PC-9 (cell line): ENCODE results near the gene CALCOCO2. TPM values are rescaled to one million over a fixed set of nuclear protein-coding genes. Genes with fewer than 3 reads are reported as not detected.

ENCODE experiments used
- BruUV-seq: library from RNA; stranded (reverse); fragments of 400-500 nt; replicated peaks from 2 replicates; lab custom pipeline; 2021; lab: Mats Ljungman, UMichigan
- CTCF ChIA-PET: fragments of 300-600 bp; sonication (Branson Sonifier 250); formaldehyde crosslinking; loops from one replicate; lab custom pipeline; 2022; ENCODE audit warnings: antibody characterized with exemption; lab: Charles Lee
- POLR2A ChIA-PET: fragments of 300-600 bp; sonication (Branson Sonifier 250); formaldehyde crosslinking; loops from one replicate; lab custom pipeline; 2022; ENCODE audit warnings: antibody characterized with exemption; ENCODE audit not compliant: unreplicated experiment; lab: Charles Lee
- DNase-seq, 2 experiments: peaks; one replicate each; pipeline versions ENCODE4 v3.0.0 to v3.0.0-alpha.2; 2015 to 2022; ENCODE audit warnings: mixed read lengths in 1 of 2
- H2AFZ ChIP-seq: fragments of 200-600 bp; sonication (generic); 2 replicates; pipeline ENCODE4 v1.8.1; 2017; ENCODE audit warnings: antibody characterized with exemption
- H3F3A ChIP-seq: fragments of 200-600 bp; sonication (generic); 2 replicates; pipeline ENCODE4 v1.8.1; 2017; ENCODE audit warnings: antibody characterized with exemption, mild to moderate bottlenecking, low read depth; ENCODE audit not compliant: insufficient read depth
- H3K27ac ChIP-seq: fragments of 200-600 bp; sonication (generic); 2 replicates; pipeline ENCODE4 v1.6.1; 2016; ENCODE audit warnings: mixed run types
- H3K27me3 ChIP-seq: fragments of 200-600 bp; sonication (generic); 2 replicates; pipeline ENCODE4 v1.6.1; 2016; ENCODE audit warnings: low read depth, mixed run types; ENCODE audit not compliant: insufficient read depth
- H3K36me3 ChIP-seq: fragments of 200-600 bp; sonication (generic); 2 replicates; pipeline ENCODE4 v1.6.1; 2016; ENCODE audit warnings: low read depth, mixed run types
- H3K4me1 ChIP-seq: fragments of 200-600 bp; sonication (generic); replicated peaks from 2 replicates; pipeline ENCODE4 v1.6.1; 2016; ENCODE audit warnings: mixed run types; ENCODE audit not compliant: insufficient read depth
- H3K4me2 ChIP-seq: fragments of 200-600 bp; sonication (generic); 2 replicates; pipeline ENCODE4 v1.6.1; 2017; ENCODE audit warnings: mixed run types
- H3K4me3 ChIP-seq: fragments of 200-600 bp; sonication (generic); 2 replicates; pipeline ENCODE4 v1.6.1; 2016; ENCODE audit warnings: mixed run types
- H3K79me2 ChIP-seq: fragments of 200-600 bp; sonication (generic); 2 replicates; pipeline ENCODE4 v1.6.1; 2017; ENCODE audit warnings: low read depth, mixed run types
- H3K9me2 ChIP-seq: fragments of 200-600 bp; sonication (generic); 2 replicates; pipeline ENCODE4 v1.8.1; 2017; ENCODE audit warnings: mild to moderate bottlenecking; ENCODE audit not compliant: insufficient read depth
- H3K9me3 ChIP-seq: fragments of 200-600 bp; sonication (generic); 2 replicates; pipeline ENCODE4 v1.8.1; 2016; ENCODE audit warnings: low read depth; ENCODE audit not compliant: insufficient read depth
- H4K20me1 ChIP-seq: fragments of 200-600 bp; sonication (generic); 2 replicates; pipeline ENCODE4 v1.8.1; 2017; ENCODE audit not compliant: insufficient read depth
- EZH2 ChIP-seq: fragments of 200-600 bp; sonication (generic); IDR thresholded peaks from 2 replicates; pipeline ENCODE4 v1.8.0; 2017; ENCODE audit warnings: antibody characterized with exemption, low read depth
- intact Hi-C: fragments of 100-400 bp; cut with micrococcal nuclease; formaldehyde crosslinking; loops from one replicate; pipeline ENCODE4 v1.10.0; 2022; ENCODE audit not compliant: unreplicated experiment
- total RNA-seq: library from RNA; stranded (reverse); gene quantifications from 2 replicates; pipeline ENCODE4 v1.2.3, GENCODE V29; 2021
- TF ChIP-seq, protein P1 (sequence below): fragments of 200-600 bp; sonication (generic); conservative IDR thresholded peaks from 2 replicates; pipeline ENCODE4 v1.6.1; 2017; ENCODE audit warnings: mixed run types, antibody characterized with exemption, mild to moderate bottlenecking, moderate library complexity

Gene CALCOCO2
- total RNA-seq, 1 experiment from 2014 or later, result 95.9 TPM

DNA sequence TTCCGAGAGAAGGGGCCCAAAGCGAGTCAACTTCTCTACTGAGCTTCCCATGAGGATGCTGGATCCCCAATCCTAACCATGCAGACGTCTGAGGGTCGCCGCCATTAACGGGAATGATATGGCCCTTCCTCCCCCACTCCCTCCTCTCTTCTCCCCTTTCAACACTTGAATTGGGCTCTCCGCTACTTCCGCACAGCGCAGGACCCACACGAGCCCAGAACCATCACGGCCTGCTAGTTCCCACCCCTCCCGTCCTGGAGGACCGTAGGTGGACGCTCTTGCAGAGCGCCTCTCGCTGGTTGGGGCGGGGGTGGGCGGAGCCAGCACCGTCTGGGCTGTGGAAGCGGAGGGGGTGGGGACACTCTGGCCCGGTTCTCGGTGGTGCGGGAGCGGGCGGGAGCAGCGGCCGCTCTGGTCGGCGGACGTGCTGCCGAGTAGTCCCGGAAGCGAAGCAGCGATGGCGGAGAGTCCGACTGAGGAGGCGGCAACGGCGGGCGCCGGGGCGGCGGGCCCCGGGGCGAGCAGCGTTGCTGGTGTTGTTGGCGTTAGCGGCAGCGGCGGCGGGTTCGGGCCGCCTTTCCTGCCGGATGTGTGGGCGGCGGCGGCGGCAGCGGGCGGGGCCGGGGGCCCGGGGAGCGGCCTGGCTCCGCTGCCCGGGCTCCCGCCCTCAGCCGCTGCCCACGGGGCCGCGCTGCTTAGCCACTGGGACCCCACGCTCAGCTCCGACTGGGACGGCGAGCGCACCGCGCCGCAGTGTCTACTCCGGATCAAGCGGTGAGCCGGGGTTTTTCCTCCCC, 77.4 kb downstream of the CALCOCO2 start, which contains the start of gene UBE2Z:
Gene UBE2Z, plus strand, starts transcription at position 361 of the 797 bp plus-strand sequence. Its CDS starts 97 bp downstream, at position 458.
- H2AFZ ChIP-seq, result peak within 1 kb of the TSS; percentile 83

DNA sequence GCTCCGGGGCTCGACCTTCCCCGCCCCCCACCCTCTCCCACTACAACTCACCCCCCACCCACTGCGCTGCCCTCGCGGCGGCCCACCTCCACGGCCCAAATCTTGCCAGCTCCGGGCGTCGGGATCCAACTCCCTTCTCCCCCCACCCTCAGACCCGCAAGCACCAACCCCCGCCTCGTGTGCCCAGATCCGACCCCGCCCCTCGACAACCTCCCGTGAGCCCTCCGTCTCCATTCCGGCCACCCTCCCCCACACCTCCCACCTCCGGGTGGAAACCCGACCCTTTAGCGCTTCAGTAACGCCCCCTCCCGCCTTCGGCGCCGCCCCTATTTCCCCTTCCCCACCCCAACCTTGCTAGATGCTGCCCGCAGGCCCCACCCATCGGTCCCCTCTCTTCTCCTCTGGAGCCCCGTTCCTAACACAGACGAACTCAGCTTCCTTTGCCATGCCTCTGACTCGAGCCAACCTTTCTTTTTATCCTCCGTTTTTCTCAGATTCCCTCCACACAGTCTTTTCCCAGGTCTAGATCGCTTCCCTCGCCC, 78.1 kb downstream of the CALCOCO2 start:
- POLR2A ChIA-PET, result interaction anchor here (0.6 kb wide), 1 partner anchor 16 kb away, joined by 3 read pairs; the partner anchor contains the start of gene ATP5MC1
- Histone ChIP-seq H3K4me2 (peak overlapping the region; percentile 99), H3K79me2 (peaks cover 54% of the 10 kb centered on the region), H3K4me3 (peak overlapping the region; percentile 89), H3K27me3 (no peaks in the 10 kb centered on the region), H3K27ac (peak overlapping the region; percentile 90), H3F3A (peaks cover 28% of the 10 kb centered on the region), H3K4me1 (peaks cover 33% of the 10 kb centered on the region), H3K36me3 (peaks cover 30% of the 10 kb centered on the region), H4K20me1 (peaks cover 48% of the 10 kb centered on the region), H2AFZ (peak overlapping the region; percentile 83; the same call in 1 of the 2 replicates), H3K9me2 (no peaks in the 10 kb centered on the region), H3K9me3 (no peaks in the 10 kb centered on the region)
- TF ChIP-seq, protein P1, sequence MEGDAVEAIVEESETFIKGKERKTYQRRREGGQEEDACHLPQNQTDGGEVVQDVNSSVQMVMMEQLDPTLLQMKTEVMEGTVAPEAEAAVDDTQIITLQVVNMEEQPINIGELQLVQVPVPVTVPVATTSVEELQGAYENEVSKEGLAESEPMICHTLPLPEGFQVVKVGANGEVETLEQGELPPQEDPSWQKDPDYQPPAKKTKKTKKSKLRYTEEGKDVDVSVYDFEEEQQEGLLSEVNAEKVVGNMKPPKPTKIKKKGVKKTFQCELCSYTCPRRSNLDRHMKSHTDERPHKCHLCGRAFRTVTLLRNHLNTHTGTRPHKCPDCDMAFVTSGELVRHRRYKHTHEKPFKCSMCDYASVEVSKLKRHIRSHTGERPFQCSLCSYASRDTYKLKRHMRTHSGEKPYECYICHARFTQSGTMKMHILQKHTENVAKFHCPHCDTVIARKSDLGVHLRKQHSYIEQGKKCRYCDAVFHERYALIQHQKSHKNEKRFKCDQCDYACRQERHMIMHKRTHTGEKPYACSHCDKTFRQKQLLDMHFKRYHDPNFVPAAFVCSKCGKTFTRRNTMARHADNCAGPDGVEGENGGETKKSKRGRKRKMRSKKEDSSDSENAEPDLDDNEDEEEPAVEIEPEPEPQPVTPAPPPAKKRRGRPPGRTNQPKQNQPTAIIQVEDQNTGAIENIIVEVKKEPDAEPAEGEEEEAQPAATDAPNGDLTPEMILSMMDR, result no peak
- TF ChIP-seq EZH2, result no peak
- DNase-seq, result peak; percentile 73 to 90
- intact Hi-C loops, result loop anchor here (1.0 kb wide), 1 partner anchor 17 kb away; the partner anchor contains the start of gene ATP5MC1
- CTCF ChIA-PET, result interaction anchor here (0.6 to 0.7 kb wide), 3 partner anchors 52 to 106 kb away, joined by 3 to 15 read pairs (median 9); no protein-coding TSS in a partner anchor
- no TSS peak for BruUV-seq

More for the DNA sequence above, 77.4 kb downstream of the CALCOCO2 start, which contains the start of gene UBE2Z:
- ChIA-PET POLR2A (interaction anchor here (0.5 to 1.0 kb wide), 4 partner anchors 13 to 182 kb away, joined by 3 to 5 read pairs (median 4); partner anchors contain the start of gene ATP5MC1), CTCF (interaction anchor here (0.6 to 1.4 kb wide), 4 partner anchors 24 to 295 kb away, joined by 3 to 6 read pairs (median 4); no protein-coding TSS in a partner anchor)
- Histone ChIP-seq H3K9me3 (no peaks in the 10 kb centered on the region), H3K4me1 (peaks cover 33% of the 10 kb centered on the region), H3K27me3 (no peaks in the 10 kb centered on the region), H3K4me2 (peak within 1 kb of the TSS; percentile 99), H3K36me3 (peaks cover 24% of the 10 kb centered on the region), H3K27ac (peak within 1 kb of the TSS; percentile 90), H3K4me3 (peak within 1 kb of the TSS; percentile 89), H3K79me2 (peaks cover 47% of the 10 kb centered on the region), H4K20me1 (peaks cover 42% of the 10 kb centered on the region), H3K9me2 (no peaks in the 10 kb centered on the region), H3F3A (peaks cover 24% of the 10 kb centered on the region)
- DNase-seq, result peak; percentile 85 to 86
- intact Hi-C loops, result loop anchor here (1.0 kb wide), 1 partner anchor 16 kb away; the partner anchor contains the start of gene ATP5MC1
- BruUV-seq, result no TSS peak
- TF ChIP-seq, protein P1, result 0 out of 2 replicates have a peak, but pooled peaks have one; percentile 16
- TF ChIP-seq EZH2, result no peak

DNA sequence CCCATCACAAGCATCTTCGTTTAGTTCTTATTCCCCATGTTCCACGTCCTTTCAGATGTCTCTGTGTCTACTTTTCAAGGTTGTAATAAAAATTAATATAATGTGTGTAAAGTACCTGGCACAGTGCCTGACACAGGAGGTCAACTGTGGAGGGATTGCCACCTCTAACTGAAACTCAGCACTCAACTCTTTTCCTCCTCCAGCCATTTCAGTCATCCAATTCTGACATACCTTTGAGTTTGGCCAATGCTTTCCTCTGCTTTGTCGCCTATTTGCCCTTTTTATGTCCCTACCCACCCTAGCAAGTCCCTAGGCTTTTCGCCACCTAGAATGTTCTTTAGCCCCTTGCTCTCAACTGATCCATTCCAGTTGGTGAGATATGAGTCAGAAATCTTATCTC, 78.9 kb downstream of the CALCOCO2 start:
- DNase-seq, result no peak
- Histone ChIP-seq H2AFZ (no peak overlapping the region), H3K4me1 (peaks cover 35% of the 10 kb centered on the region), H3K79me2 (peaks cover 62% of the 10 kb centered on the region), H3K27me3 (no peaks in the 10 kb centered on the region), H3F3A (peaks cover 36% of the 10 kb centered on the region), H3K9me2 (no peaks in the 10 kb centered on the region), H3K4me2 (peak overlapping the region; percentile 99), H3K4me3 (peak overlapping the region; percentile 89), H3K27ac (no peak overlapping the region), H3K9me3 (no peaks in the 10 kb centered on the region), H4K20me1 (peaks cover 56% of the 10 kb centered on the region), H3K36me3 (peaks cover 36% of the 10 kb centered on the region)
- CTCF ChIA-PET, result no interaction called here
- intact Hi-C loops, result no loop called here
- TSS peak; percentile 24 for BruUV-seq
- POLR2A ChIA-PET, result interaction anchor here (0.6 kb wide), 1 partner anchor 17 kb away, joined by 3 read pairs; the partner anchor contains the start of gene ATP5MC1
- TF ChIP-seq, protein P1, result no peak
- no peak for TF ChIP-seq EZH2
